GM19455 (cell line): ENCODE results near the gene SEPHS2.
"Not testable (repeated sequence)": the region's sequence is repeated elsewhere in the genome, so short reads cannot be mapped to it uniquely, and the experiment has no call there.

ENCODE experiments used
- ATAC-seq: cut with Tn5 transposase; IDR thresholded peaks from one replicate; pipeline ENCODE4 v1.9.1; 2021; ENCODE audit not compliant: unreplicated experiment

Gene SEPHS2

GRCh38 chr16:30399435-30400186 lies 46.1 kb downstream of the SEPHS2 start:
- no peak for ATAC-seq

GRCh38 chr16:30398661-30399434 lies 46.8 kb downstream of the SEPHS2 start:
- no peak for ATAC-seq

GRCh38 chr16:30397776-30398660 lies 47.7 kb downstream of the SEPHS2 start:
- ATAC-seq, result no peak

GRCh38 chr16:30397056-30397455 lies 48.6 kb downstream of the SEPHS2 start:
- ATAC-seq, result no peak

- ATAC-seq, result not testable (repeated sequence)
Observed at GRCh38 chr16:30396627-30397026, 49.0 kb downstream of the SEPHS2 start.

- ATAC-seq, result peak; percentile 24
Observed at GRCh38 chr16:30395992-30396585, 49.6 kb downstream of the SEPHS2 start.

- peak; percentile 49 for ATAC-seq
Observed at GRCh38 chr16:30395155-30395991, 50.3 kb downstream of the SEPHS2 start, which contains the start of gene ZNF48. TSS of gene ZNF48 (plus strand) at chr16:30395420. CDS start at chr16:30395795, 375 bp downstream.

- ATAC-seq, result no peak
Observed at GRCh38 chr16:30394592-30395154, 51.0 kb downstream of the SEPHS2 start.
